Cardiac septum (tissue), 1 donor: ENCODE data around the gene PPP1R12C. TPM values are rescaled to one million over a fixed set of nuclear protein-coding genes. Genes with fewer than 3 reads are reported as not detected.
"Not testable (repeated sequence)": the region's sequence is repeated elsewhere in the genome, so short reads cannot be mapped to it uniquely, and the experiment has no call there.

ENCODE experiments used
- DNase-seq: peaks from one replicate; pipeline ENCODE4 v3.0.0-alpha.2; 2020; ENCODE audit warnings: low spot score
- intact Hi-C: fragments of 100-400 bp; cut with DNase I; formaldehyde crosslinking; loops from one replicate; pipeline ENCODE4 v1.14.0; 2022
- microRNA-seq: library from miRNA; unstranded; fragments of <30 nt; microRNA quantifications from one replicate; pipeline ENCODE4 v1.2.0, GENCODE V29; 2020
- total RNA-seq: library from RNA; stranded (reverse); fragmentation: NEBNext Ultra II Directional; extraction: Animal tissue kit (Norgen Biotek cat#: 25700); gene quantifications from one replicate; pipeline ENCODE4 v1.2.1, GENCODE V29; 2021
- donor health status: DM: no; HTN: no; CAD: no.

Gene PPP1R12C
- total RNA-seq, 1 donor from 2014 or later, result 215 TPM

- DNase-seq, intact Hi-C loops: not testable (repeated sequence)
These were observed 57.1 kb downstream of the PPP1R12C start for GRCh38 chr19:55060287-55060686.

DNA sequence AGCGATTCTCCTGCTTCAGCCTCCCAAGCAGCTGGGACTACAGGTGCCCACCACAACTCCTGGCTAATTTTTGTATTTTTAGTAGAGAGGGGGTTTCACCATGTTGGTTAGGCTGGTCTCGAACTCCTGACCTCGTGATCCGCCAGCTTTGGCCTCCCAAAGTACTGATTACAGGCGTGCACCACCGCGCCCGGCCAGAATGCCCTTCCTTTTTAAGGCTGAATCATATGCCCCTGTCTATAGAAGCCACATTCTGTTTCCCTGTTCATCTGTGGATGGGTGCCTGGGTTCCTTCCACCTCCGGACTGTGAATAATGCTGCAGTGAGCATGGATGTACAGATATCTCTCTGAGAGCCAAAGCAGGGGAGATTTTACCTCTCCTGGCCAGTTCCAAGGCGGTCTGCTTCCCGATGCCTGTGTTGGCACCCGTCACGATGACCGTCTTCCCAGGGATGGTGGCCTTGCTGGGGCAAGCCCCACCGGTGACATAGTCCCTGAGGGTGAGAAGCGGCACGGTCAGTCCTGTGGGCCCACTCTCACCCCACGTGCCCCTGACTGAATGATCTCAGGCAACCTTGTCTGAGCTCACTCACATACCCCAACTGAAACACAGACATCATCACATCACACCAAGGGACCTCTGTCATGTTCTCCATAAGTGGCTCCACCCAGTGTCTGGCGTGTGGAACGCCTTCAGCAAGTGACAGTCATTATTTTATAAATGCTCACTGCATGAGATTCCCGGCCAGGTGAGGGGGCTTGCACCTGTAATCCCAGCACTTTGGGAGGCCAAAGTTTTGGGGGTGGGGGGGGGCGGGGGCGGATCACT is 58.4 kb downstream of the PPP1R12C start:
- no peak for DNase-seq
- intact Hi-C loops, result no loop called here

DNA sequence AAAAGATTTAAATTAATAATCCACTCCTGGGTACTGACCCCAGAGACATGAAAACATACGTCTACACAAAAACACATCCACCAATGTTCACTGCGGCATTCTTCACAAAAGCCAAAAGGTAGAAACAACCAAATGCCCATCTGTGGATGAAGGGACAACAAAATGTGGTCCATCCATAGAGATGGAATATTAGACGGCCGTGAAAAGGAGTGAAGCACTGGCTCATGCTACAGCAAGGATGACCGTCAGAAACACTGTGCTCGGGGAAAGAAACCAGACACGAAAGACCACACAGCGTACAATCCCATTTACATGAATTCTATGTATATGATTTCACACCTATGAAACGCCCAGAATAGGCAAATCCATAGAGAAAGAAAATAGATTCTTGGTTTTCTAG is 60.6 kb downstream of the PPP1R12C start:
- no peak for DNase-seq
- intact Hi-C loops, result no loop called here

GRCh38 chr19:55053735-55054134 is 63.7 kb downstream of the PPP1R12C start:
- DNase-seq, result no peak
- intact Hi-C loops, result no loop called here

- no peak for DNase-seq
- intact Hi-C loops, result no loop called here
These were observed 66.5 kb downstream of the PPP1R12C start for GRCh38 chr19:55050749-55051532.

DNA sequence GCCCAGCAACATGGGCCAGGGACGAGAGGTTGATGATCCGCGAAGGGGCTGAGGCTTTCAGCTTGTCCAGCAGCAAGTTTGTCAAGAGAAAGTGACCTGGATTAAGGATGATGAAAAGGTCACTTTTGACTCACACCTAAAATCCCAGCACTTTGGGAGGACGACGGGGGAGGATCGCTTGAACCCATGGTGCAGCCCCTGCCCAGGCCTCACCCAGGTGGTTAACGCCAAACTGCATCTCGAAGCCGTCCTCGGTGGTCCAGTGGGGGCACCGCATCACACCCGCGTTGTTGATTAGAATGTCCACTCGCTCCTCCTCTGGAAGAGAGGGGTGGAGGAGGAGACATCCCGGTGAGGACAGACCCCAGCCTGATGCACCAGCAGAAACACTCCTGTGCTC is 69.0 kb downstream of the PPP1R12C start:
- DNase-seq, result no peak
- intact Hi-C loops, result no loop called here

- no peak for DNase-seq
- intact Hi-C loops, result no loop called here
These were observed 69.5 kb downstream of the PPP1R12C start for GRCh38 chr19:55047951-55048350.

GRCh38 chr19:55046975-55047622 is 70.3 kb downstream of the PPP1R12C start:
- DNase-seq, result no peak
- intact Hi-C loops, result no loop called here

- no peak for DNase-seq
- intact Hi-C loops, result no loop called here
These were observed 72.4 kb downstream of the PPP1R12C start for GRCh38 chr19:55044771-55045716.

DNA sequence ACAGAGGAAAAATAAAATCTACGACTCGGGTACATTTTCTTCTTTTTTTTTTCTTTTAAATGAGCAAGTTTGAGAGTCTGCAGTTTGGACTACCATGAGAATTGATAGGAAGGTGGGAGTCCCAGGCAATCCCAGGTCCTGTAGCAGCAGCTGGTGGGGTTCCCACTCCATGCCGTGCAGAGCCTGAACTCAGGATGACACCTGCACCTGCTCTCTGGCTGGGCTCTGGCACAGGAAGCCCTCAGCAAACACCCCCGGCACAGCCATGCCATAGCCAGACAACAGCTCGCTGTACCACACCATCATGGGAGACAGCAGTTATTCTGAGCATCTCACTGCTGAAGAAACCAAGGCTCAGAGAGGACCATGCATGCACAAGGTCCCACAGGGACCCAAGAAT is 73.2 kb downstream of the PPP1R12C start:
- intact Hi-C loops, result no loop called here

GRCh38 chr19:55042688-55043087 is 74.7 kb downstream of the PPP1R12C start:
- DNase-seq, result no peak
- intact Hi-C loops, result no loop called here

More for the DNA sequence above, 73.2 kb downstream of the PPP1R12C start:
- DNase-seq, result no peak

GRCh38 chr19:55042344-55042678 is 75.1 kb downstream of the PPP1R12C start:
- DNase-seq, result no peak
- intact Hi-C loops, result no loop called here

DNA sequence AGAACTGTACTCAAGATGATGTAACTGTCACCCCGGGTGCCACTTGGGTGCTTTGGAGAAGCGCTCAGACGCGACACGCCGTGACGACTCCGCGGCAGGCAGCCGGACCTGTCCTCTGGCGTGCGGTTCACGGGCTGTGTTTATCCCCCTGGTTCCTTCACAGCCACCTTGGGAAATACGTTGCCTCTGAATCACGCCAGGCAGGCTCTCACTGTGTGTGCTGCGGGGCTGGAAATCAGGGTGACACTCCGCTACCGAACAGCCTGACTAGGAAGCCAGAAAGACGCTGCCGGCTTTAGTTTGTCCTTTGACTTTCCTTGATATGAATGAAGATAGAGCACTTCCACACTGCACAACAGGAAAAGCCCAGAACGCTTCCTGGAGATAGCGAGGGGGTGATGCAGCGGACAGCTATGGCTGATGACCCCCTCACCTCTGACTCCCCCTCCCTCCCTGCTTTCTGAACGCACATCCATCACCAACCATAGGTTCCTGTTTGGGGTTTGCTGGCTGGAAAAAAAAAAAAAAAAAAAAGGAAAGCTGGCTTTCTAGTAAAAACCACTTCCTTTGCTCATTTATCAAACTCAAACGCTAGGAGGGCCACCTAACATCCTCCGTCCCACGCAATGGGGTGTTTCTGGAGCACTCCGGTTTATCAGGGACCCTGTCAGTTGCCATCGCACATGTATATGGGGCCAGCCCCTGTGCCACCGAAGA is 75.7 kb downstream of the PPP1R12C start:
- intact Hi-C loops, result no loop called here
- no peak for DNase-seq

- intact Hi-C loops, result no loop called here
These were observed 76.2 kb downstream of the PPP1R12C start for GRCh38 chr19:55041244-55041626.

More at GRCh38 chr19:55041244-55041626, 76.2 kb downstream of the PPP1R12C start:
- DNase-seq, result no peak

Small RNA genes lying within 50 kb of the gene (microRNA-seq; reads per million reads assigned to microRNA genes)
- gene MIR7975, result not detected

Other genes starting within 250 kb of the PPP1R12C start
- gene FCAR, start 243.4 kb downstream of the PPP1R12C start, total RNA-seq, result 0.70 TPM
- gene NCR1, start 211.5 kb downstream of the PPP1R12C start, total RNA-seq, result not detected
- not detected for gene NLRP7, start 170.1 kb downstream of the PPP1R12C start, total RNA-seq
- gene NLRP2, start 151.3 kb downstream of the PPP1R12C start, total RNA-seq, result 0.86 TPM
- 0.65 TPM for gene GP6, start 79.4 kb downstream of the PPP1R12C start, total RNA-seq
- 43.4 TPM for gene RDH13, start 54.5 kb downstream of the PPP1R12C start, total RNA-seq
- 1.9 TPM for gene EPS8L1, start 41.8 kb downstream of the PPP1R12C start, total RNA-seq
- gene TNNT1, start 31.6 kb upstream of the PPP1R12C start, total RNA-seq, result 187 TPM
- gene TNNI3, start 40.1 kb upstream of the PPP1R12C start, total RNA-seq, result 7,865 TPM
- 3.4 TPM for gene DNAAF3, start 49.0 kb upstream of the PPP1R12C start, total RNA-seq
- gene SYT5, start 62.7 kb upstream of the PPP1R12C start, total RNA-seq, result 0.30 TPM
- 3.7 TPM for gene PTPRH, start 91.9 kb upstream of the PPP1R12C start, total RNA-seq
- 1.6 TPM for gene TMEM86B, start 111.1 kb upstream of the PPP1R12C start, total RNA-seq
- gene PPP6R1, start 141.4 kb upstream of the PPP1R12C start, total RNA-seq, result 43.0 TPM
- 24.6 TPM for gene HSPBP1, start 162.5 kb upstream of the PPP1R12C start, total RNA-seq
- gene BRSK1, start 166.4 kb upstream of the PPP1R12C start, total RNA-seq, result 8.8 TPM
- gene TMEM150B, start 207.7 kb upstream of the PPP1R12C start, total RNA-seq, result 0.62 TPM
- gene KMT5C, start 222.2 kb upstream of the PPP1R12C start, total RNA-seq, result 6.1 TPM
- gene COX6B2, start 237.1 kb upstream of the PPP1R12C start, total RNA-seq, result not detected
- not detected for gene GARIN5B, start 245.6 kb upstream of the PPP1R12C start, total RNA-seq